ENCODE data around the gene MDN1.

- TF ChIP-seq CTCF (IDR thresholded peaks at IDR 0.05): no peak
- no peak for TF ChIP-seq ZFX (IDR thresholded peaks at IDR 0.05; ENCODE audit: borderline replicate concordance)
Measured at GRCh38 chr6:89613790-89614189, 205.8 kb downstream of the MDN1 start.

All from 22Rv1 (cell line).